NCI-H1436 (cell line): ENCODE measurements around the gene PPM1F.

Experiments
- DNase-seq: peaks from one replicate; lab custom pipeline; 2025; lab: John Stamatoyannopoulos, UW

The PPM1F gene

GRCh38 chr22:21975273-21975672, 22.6 kb upstream of the PPM1F start:
- no peak for DNase-seq

GRCh38 chr22:21974058-21974649, 21.5 kb upstream of the PPM1F start:
- no peak for DNase-seq

- DNase-seq: no peak
Observed at GRCh38 chr22:21972806-21973205, 20.2 kb upstream of the PPM1F start.

DNA sequence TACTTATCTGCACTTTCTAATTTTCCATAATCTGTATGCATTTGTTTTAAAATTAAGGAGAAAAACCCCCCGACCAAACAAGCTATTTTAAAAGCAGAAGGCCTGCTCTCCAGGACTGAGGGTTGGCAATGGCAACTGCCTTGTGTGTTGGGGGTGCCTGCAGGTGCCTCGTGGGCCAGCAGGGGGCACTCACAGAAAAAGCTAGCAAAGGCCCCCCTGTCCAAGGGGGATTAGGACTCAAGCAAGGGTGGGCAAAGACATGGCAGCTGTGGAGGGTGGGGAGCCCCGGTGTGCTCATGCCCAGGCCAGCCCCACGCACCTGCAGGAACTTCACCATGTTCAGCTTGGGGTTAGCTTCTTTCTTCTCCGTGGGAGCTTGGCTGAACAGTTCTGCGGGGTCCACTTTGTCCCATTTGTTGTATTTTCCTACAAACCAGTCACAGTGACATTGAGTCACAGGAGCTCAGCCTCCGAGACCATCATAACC, 19.7 kb upstream of the PPM1F start:
- DNase-seq: no peak

DNA sequence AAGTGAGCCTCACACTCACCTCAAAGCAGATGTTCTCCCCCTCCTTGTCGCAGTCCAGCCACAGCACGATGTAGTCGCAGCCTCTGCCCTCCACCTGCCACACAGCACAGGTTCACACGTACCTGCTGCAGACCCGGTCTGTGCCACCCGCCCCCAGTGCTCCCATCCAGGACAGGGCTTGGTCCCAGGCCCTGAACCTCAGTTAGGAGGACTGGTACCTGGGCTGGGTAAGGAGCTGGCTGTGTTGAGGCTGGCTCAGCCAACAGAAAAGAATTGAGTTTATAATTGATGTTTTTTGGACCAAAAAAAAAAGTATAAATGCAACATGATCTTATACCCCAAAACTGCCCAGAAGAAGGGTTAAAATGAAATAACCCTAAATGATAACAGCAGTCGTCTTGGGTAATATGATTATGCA, 19.2 kb upstream of the PPM1F start:
- DNase-seq: no peak

- DNase-seq: no peak
Observed at GRCh38 chr22:21970800-21971617, 18.4 kb upstream of the PPM1F start.

- DNase-seq: no peak
Observed at GRCh38 chr22:21970037-21970799, 17.6 kb upstream of the PPM1F start.

DNA sequence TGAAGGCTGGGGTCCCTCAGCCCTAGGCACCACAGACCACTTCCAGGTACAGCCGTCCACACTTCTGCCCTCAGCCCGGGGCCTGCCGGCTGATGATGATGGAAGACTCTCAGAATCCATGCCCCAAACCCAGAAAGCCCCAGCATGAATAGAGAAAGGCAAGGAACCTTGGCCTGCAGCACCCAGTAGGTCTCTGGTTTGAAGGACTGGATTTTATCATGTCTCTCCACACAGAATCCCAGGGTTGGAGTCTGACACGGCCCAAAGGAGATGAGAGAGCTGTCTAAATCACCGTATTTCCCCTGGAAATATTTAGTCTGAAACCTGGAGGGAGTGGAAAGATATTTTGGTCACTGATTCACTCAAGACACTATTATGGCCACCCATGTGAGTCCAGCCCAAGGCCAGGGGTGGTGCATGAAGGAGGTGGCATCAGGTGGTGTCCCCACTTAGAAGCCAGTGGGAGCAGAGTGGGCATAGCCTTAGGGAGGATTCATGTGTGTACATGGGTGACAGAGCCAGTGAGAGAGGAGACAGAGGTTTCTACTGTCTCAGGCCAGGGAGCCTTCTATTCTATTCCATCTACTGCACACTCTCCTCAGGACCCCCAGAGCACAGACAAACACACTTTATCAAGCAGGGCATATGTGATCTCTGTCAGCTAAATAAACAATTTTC, 15.9 kb upstream of the PPM1F start:
- no peak for DNase-seq

- DNase-seq: no peak
Observed at GRCh38 chr22:21967693-21968271, 15.1 kb upstream of the PPM1F start.

DNA sequence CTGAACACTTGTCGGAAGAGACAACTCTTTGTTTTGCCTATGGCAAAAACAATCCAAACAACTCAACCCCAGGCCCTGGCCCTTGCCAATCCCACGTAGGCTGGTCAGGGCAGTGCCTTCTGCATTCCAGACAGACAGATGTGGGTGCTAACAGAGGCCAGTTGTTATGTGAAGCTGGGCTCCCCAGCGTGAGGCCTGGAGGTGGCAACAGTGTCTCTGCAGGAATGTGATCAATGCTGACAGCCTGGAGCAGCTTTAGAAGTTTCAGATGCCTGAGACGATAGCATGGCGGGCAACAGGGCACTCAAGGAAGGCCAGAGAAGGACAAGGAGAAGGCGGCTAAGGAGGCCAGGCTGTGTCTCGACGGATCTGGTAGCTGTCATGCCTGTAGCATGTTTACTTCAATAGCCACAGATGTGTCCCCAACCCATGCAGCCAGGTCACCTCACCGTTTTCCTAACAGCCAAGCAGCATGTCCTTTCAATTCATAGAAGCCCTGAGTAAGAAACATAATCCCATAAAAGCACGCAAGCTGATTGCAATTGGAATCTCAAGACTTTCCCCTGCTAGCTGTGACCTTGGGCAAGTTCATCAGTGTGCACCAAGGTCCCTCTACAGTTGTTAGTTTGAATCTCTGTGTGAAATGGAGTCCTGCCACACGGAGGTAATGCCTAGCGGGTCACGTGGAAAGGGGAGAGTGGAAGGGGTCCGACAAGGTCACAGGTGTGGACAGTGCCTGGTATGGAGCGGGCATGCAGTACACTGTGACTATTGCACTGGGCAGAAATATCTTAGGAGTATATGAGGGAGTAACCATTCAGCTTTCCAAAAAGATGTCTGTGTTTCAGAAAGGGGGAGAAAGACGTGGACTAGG, 14.2 kb upstream of the PPM1F start:
- no peak for DNase-seq

GRCh38 chr22:21965762-21966288, 13.2 kb upstream of the PPM1F start:
- no peak for DNase-seq

DNA sequence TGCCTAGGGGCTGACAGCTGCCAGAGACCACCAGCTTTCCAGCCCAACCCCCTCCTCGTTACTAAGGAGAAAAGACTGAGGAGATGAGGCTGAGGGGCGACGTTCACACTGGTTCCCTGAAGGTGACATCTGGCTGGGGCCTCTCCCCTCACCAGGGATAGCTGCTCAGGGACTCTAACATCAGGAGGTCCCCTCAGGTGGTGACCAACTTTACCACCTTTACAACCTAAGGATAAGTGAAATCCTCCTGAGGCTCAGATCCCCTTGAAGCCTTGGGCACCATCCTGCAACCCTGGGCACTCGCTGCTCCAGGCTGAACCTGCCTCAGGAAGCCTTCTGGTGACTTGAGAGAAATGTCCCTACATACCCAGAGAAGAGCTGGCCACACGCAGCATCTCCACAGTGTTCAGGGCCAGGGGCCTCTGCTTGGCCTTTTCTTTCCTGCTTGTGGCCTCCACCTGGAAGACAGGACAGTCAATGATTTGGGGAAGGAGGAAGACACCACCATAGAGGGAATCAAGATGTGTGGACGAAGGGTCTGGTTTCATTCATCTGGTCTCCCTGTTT, 12.4 kb upstream of the PPM1F start:
- DNase-seq: no peak

GRCh38 chr22:21964234-21964633, 11.6 kb upstream of the PPM1F start:
- no peak for DNase-seq

DNA sequence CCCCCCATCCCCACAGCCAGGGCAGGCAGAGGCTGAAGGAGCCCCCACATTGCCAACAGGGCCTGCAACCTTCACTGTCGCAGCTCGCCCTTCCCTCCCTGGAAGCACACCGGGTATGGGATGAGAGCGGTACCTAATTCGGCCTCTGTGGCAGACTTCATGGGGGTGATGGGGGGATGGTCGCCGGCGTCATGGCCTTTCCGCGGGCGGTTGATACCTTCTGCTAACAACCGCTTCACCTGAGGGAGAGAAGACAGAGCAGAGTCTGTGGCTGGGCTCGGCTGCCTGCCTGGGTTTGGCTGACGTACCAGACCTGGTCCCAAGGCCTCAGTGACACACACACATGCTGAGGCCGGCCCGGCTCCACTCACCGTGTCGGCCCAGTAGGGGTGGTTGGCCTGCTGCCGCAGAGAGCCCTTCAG, 11.2 kb upstream of the PPM1F start:
- no peak for DNase-seq

DNA sequence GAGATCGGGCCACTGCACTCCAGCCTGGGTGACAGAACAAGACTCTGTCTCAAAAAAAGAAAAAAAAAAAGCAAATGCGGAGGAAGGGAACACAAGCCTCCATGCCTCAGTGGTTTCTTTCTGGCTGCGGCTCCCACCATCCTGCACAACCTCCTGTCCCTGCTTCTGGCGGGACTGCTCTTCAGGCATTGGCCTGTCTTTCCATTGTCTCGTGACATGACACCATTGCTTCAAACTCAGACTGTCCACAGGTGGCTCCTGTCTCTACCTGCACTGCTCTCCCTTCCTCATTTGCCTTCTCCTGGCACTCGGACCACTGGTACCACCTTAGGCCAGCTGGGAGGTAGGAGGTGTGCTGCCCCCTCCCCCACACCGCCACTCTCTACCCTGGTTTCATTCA, 10.6 kb upstream of the PPM1F start:
- DNase-seq: no peak

GRCh38 chr22:21962655-21962949, 10.0 kb upstream of the PPM1F start:
- no peak for DNase-seq

GRCh38 chr22:21961886-21962654, 9.4 kb upstream of the PPM1F start:
- DNase-seq: no peak

GRCh38 chr22:21961127-21961867, 8.6 kb upstream of the PPM1F start:
- no peak for DNase-seq
